ENCODE data around the gene TOR1B. TPM values are rescaled to one million over a fixed set of nuclear protein-coding genes. Genes with fewer than 3 reads are reported as not detected.

TOR1B gene
- total and polyA plus RNA-seq, 2 donors = 15.5 to 17.9 TPM

DNA sequence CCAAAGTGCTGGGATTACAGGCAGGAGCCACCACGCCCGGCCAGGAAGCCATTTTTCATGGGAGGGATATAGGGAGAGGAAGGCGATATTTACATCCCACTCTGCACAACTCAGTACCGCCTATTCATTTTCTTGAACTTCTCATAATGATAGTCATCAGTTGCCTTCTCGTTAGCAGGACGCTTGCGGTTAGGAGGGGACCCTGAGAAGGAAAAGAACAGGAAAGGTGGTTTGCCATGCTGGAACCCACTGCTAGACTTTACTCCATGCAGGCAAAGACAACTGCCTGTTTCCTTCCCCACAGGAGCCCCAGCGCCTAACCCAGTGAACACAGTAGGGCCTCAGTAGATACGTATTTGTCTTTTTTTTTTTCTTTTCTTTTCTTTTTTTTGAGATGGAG, 25.1 kb downstream of the TOR1B start:
- WGBS = 82% methylated on average over 9 of the region's 9 CpGs

GRCh38 chr9:129828969-129829368, 26.0 kb downstream of the TOR1B start:
- Histone ChIP-seq H3K36me3 (ENCODE audit: control insufficient read depth in 2 of 2, insufficient read depth in 2 of 2, low read length in 1 of 2) (peaks cover 49 to 73% of the 10 kb centered on the region in 2 donors), H3K27ac (ENCODE audit: low read depth in 1 of 2, low read length in 1 of 2) (no peak overlapping the region), H3K4me1 (ENCODE audit: control insufficient read depth in 2 of 2, insufficient read depth in 2 of 2, low read length in 2 of 2) (peaks cover 2 to 3% of the 10 kb centered on the region in 2 donors), H3K27me3 (ENCODE audit: control insufficient read depth in 2 of 2, insufficient read depth in 1 of 2, low read length in 1 of 2) (no peaks in the 10 kb centered on the region), H3K4me3 (ENCODE audit: low read length in 2 of 2) (no peak overlapping the region), H3K9me3 (ENCODE audit: control insufficient read depth in 2 of 2, insufficient read depth in 1 of 2, low read length in 1 of 2) (no peaks in the 10 kb centered on the region)
- no peak for DNase-seq (ENCODE audit: low read depth in 6 of 9, low spot score in 9 of 9)
- 99% methylated on average over 10 of the region's 10 CpGs for WGBS

More for the DNA sequence above, 25.1 kb downstream of the TOR1B start:
- H3K4me1 ChIP-seq (ENCODE audit: control insufficient read depth in 2 of 2, insufficient read depth in 2 of 2, low read length in 2 of 2) = peaks cover 2 to 5% of the 10 kb centered on the region in 2 donors
- H3K27me3 ChIP-seq (ENCODE audit: control insufficient read depth in 2 of 2, insufficient read depth in 1 of 2, low read length in 1 of 2) = no peaks in the 10 kb centered on the region
- DNase-seq (ENCODE audit: low read depth in 6 of 9, low spot score in 9 of 9) = no peak
- H3K36me3 ChIP-seq (ENCODE audit: control insufficient read depth in 2 of 2, insufficient read depth in 2 of 2, low read length in 1 of 2) = peaks cover 45 to 66% of the 10 kb centered on the region in 2 donors
- no peak overlapping the region for H3K4me3 ChIP-seq (ENCODE audit: low read length in 2 of 2)
- no peaks in the 10 kb centered on the region for H3K9me3 ChIP-seq (ENCODE audit: control insufficient read depth in 2 of 2, insufficient read depth in 1 of 2, low read length in 1 of 2)
- no peak overlapping the region for H3K27ac ChIP-seq (ENCODE audit: low read depth in 1 of 2, low read length in 1 of 2)

GRCh38 chr9:129832982-129833381, 30.0 kb downstream of the TOR1B start:
- WGBS = 93% methylated on average over 1 of the region's 1 CpG
- Histone ChIP-seq H3K27ac (ENCODE audit: low read depth in 1 of 2, low read length in 1 of 2) (no peak overlapping the region), H3K36me3 (ENCODE audit: control insufficient read depth in 2 of 2, insufficient read depth in 2 of 2, low read length in 1 of 2) (peaks cover 43 to 71% of the 10 kb centered on the region in 2 donors), H3K9me3 (ENCODE audit: control insufficient read depth in 2 of 2, insufficient read depth in 1 of 2, low read length in 1 of 2) (peaks cover 0 to 6% of the 10 kb centered on the region in 2 donors), H3K4me3 (ENCODE audit: low read length in 2 of 2) (no peak overlapping the region), H3K27me3 (ENCODE audit: control insufficient read depth in 2 of 2, insufficient read depth in 1 of 2, low read length in 1 of 2) (no peaks in the 10 kb centered on the region), H3K4me1 (ENCODE audit: control insufficient read depth in 2 of 2, insufficient read depth in 2 of 2, low read length in 2 of 2) (peaks cover 17 to 28% of the 10 kb centered on the region in 2 donors)
- no peak for DNase-seq (ENCODE audit: low read depth in 6 of 9, low spot score in 9 of 9)

- Histone ChIP-seq H3K36me3 (ENCODE audit: control insufficient read depth in 2 of 2, insufficient read depth in 2 of 2, low read length in 1 of 2) (peaks cover 27 to 56% of the 10 kb centered on the region in 2 donors), H3K4me3 (ENCODE audit: low read length in 2 of 2) (peak overlapping the region; percentile 96 to 99), H3K4me1 (ENCODE audit: control insufficient read depth in 2 of 2, insufficient read depth in 2 of 2, low read length in 2 of 2) (peaks cover 29 to 44% of the 10 kb centered on the region in 2 donors), H3K27ac (ENCODE audit: low read depth in 1 of 2, low read length in 1 of 2) (peak overlapping the region; percentile 77 to 81), H3K27me3 (ENCODE audit: control insufficient read depth in 2 of 2, insufficient read depth in 1 of 2, low read length in 1 of 2) (no peaks in the 10 kb centered on the region), H3K9me3 (ENCODE audit: control insufficient read depth in 2 of 2, insufficient read depth in 1 of 2, low read length in 1 of 2) (peaks cover 0 to 6% of the 10 kb centered on the region in 2 donors)
- 3% methylated on average over 32 of the region's 32 CpGs for WGBS
- peak in 2 of 9 donors; percentile 31 to 54 for DNase-seq (ENCODE audit: low read depth in 6 of 9, low spot score in 9 of 9)
Measured at GRCh38 chr9:129834489-129835127, 31.6 kb downstream of the TOR1B start.

DNA sequence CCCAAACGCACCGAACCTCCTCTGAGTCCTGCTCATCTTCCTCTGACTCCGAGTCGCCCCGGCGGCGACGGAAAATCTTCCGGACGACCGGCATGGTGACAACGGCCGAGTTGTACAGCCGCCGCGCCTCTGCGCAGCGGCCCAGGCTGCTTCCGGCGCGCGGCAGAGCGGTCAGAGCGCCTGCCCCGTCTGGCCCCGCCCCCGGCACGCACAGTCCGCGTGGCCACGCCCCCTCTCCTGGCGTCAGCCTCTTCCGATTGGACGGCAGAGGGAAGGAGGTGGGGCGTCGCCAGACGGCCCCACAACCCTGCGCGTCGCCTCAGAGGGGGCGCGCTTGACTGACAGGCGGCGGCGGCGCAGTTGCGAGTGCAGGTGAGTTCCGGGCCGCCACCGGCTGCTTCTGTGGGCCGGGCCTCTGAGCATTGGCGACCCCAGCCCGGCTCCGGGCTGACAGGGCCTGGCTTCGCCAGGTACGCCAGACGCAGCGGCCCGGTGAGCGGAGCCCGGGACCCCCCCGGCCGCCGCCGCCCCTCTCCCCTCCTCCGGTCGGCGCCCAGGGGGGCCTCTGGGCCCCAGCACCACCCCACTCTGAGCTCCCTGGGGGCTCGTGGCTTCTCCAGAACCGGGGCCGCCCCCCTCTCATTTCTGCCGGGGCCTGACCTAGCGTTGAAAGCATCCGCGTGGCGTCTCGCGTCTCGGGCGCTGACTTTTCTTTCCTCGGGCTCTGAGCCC, 32.3 kb downstream of the TOR1B start, which contains the start of the genes C9orf78 and USP20:
TSS of gene C9orf78 (minus strand) at position 148 of the 732 bp plus-strand sequence. CDS start at position 94, 54 bp downstream.
TSS of gene USP20 (plus strand) at position 331 of the 732 bp plus-strand sequence. CDS start 17,098 bp downstream, outside the sequence.
- under 1% methylated on average over 81 of the region's 81 CpGs for WGBS
- Histone ChIP-seq H3K27me3 (ENCODE audit: control insufficient read depth in 2 of 2, insufficient read depth in 1 of 2, low read length in 1 of 2) (no peaks in the 10 kb centered on the region), H3K36me3 (ENCODE audit: control insufficient read depth in 2 of 2, insufficient read depth in 2 of 2, low read length in 1 of 2) (peaks cover 22 to 49% of the 10 kb centered on the region in 2 donors), H3K4me3 (ENCODE audit: low read length in 2 of 2) (peak within 1 kb of the TSS; percentile 96 to 99), H3K4me1 (ENCODE audit: control insufficient read depth in 2 of 2, insufficient read depth in 2 of 2, low read length in 2 of 2) (peaks cover 35 to 51% of the 10 kb centered on the region in 2 donors), H3K9me3 (ENCODE audit: control insufficient read depth in 2 of 2, insufficient read depth in 1 of 2, low read length in 1 of 2) (peaks cover 0 to 10% of the 10 kb centered on the region in 2 donors), H3K27ac (ENCODE audit: low read depth in 1 of 2, low read length in 1 of 2) (peak within 1 kb of the TSS; percentile 83 to 89)
- DNase-seq (ENCODE audit: low read depth in 6 of 9, low spot score in 9 of 9) = peak; percentile 80 to 99 (median 97)

GRCh38 chr9:129835860-129836223, 32.9 kb downstream of the TOR1B start:
- peaks cover 35 to 54% of the 10 kb centered on the region in 2 donors for H3K4me1 ChIP-seq (ENCODE audit: control insufficient read depth in 2 of 2, insufficient read depth in 2 of 2, low read length in 2 of 2)
- no peak for DNase-seq (ENCODE audit: low read depth in 6 of 9, low spot score in 9 of 9)

DNA sequence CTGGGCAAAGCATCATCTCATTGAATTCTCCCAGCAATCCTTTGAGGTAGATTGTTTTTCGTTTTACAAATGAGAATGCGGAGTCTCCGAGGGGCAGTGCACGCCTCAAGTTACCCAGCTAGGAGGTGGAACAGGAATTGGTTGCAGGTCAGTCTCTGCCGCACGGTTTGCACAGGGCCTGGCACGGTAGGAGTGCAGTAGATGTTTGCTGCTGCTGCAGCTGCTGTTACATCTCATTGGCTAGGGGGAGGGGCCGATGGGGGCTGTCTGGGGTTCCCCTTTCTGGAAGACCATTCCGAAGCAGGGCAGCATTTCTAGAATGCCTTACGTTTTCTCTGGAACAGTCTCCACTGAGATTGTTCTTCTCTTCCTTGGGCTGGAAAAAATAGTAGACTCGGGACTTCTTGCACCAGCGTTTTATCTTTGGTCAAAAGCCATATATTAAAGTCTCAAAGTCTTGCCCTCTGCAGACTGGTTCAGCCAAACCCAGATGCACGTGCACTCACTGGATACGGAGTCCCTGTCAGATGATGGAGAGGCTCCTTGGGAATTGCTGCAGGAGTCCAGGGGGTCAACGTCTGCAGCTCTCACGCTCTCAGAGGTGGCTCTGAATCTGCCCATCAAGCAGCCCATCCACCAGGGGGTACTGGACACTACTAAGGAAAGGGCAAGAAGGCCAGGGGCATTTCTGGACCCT, 33.5 kb downstream of the TOR1B start:
- H3K27ac ChIP-seq (ENCODE audit: low read depth in 1 of 2, low read length in 1 of 2) = peak overlapping the region; percentile 67 to 83
- peaks cover 0 to 10% of the 10 kb centered on the region in 2 donors for H3K9me3 ChIP-seq (ENCODE audit: control insufficient read depth in 2 of 2, insufficient read depth in 1 of 2, low read length in 1 of 2)
- 25% methylated on average over 16 of the region's 16 CpGs for WGBS
- H3K4me3 ChIP-seq (ENCODE audit: low read length in 2 of 2) = peak overlapping the region; percentile 73 to 96
- H3K36me3 ChIP-seq (ENCODE audit: control insufficient read depth in 2 of 2, insufficient read depth in 2 of 2, low read length in 1 of 2) = peaks cover 11 to 42% of the 10 kb centered on the region in 2 donors
- DNase-seq (ENCODE audit: low read depth in 6 of 9, low spot score in 9 of 9) = peak in 3 of 9 donors; percentile 31 to 60 (median 36)
- peaks cover 38 to 59% of the 10 kb centered on the region in 2 donors for H3K4me1 ChIP-seq (ENCODE audit: control insufficient read depth in 2 of 2, insufficient read depth in 2 of 2, low read length in 2 of 2)
- H3K27me3 ChIP-seq (ENCODE audit: control insufficient read depth in 2 of 2, insufficient read depth in 1 of 2, low read length in 1 of 2) = no peaks in the 10 kb centered on the region

More at GRCh38 chr9:129835860-129836223, 32.9 kb downstream of the TOR1B start:
- peaks cover 16 to 44% of the 10 kb centered on the region in 2 donors for H3K36me3 ChIP-seq (ENCODE audit: control insufficient read depth in 2 of 2, insufficient read depth in 2 of 2, low read length in 1 of 2)
- H3K4me3 ChIP-seq (ENCODE audit: low read length in 2 of 2) = peak overlapping the region; percentile 73 to 96
- H3K27me3 ChIP-seq (ENCODE audit: control insufficient read depth in 2 of 2, insufficient read depth in 1 of 2, low read length in 1 of 2) = no peaks in the 10 kb centered on the region
- H3K9me3 ChIP-seq (ENCODE audit: control insufficient read depth in 2 of 2, insufficient read depth in 1 of 2, low read length in 1 of 2) = peaks cover 0 to 10% of the 10 kb centered on the region in 2 donors
- under 1% methylated on average over 19 of the region's 19 CpGs for WGBS
- H3K27ac ChIP-seq (ENCODE audit: low read depth in 1 of 2, low read length in 1 of 2) = peak overlapping the region; percentile 83 to 89

DNA sequence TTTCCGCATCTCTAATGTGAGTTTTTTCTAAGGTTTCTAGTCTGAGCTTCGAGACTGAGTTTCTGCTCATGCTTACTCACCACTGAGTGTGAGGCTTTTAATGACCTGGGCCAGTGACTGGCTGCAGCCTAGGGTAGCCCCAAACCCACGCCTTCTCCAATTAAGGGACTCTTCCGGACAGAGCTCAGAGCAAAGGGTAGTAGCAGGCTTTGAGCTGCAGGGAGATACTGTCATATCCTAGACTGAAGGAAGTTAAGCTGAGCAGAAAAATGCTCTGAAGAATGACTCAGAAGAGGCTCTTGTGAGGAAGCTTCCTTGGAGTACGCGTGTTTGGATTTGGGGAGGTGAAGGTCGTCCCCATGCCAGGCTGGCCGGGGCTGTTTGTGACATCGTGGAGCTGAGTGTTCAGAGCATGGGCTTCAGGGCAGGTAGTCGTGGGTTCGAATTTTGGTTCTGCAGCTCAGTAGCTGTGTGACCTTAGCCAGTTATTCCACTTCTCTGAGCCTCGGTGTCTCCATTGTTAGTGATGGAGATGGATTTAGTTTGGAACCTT, 35.8 kb downstream of the TOR1B start:
- H3K9me3 ChIP-seq (ENCODE audit: control insufficient read depth in 2 of 2, insufficient read depth in 1 of 2, low read length in 1 of 2) = peaks cover 0 to 10% of the 10 kb centered on the region in 2 donors
- H3K27ac ChIP-seq (ENCODE audit: low read depth in 1 of 2, low read length in 1 of 2) = peak overlapping the region; percentile 54 to 85
- 95% methylated on average over 12 of the region's 12 CpGs for WGBS
- H3K4me3 ChIP-seq (ENCODE audit: low read length in 2 of 2) = no peak overlapping the region
- DNase-seq (ENCODE audit: low read depth in 6 of 9, low spot score in 9 of 9) = no peak
- H3K4me1 ChIP-seq (ENCODE audit: control insufficient read depth in 2 of 2, insufficient read depth in 2 of 2, low read length in 2 of 2) = peaks cover 36 to 66% of the 10 kb centered on the region in 2 donors
- no peaks in the 10 kb centered on the region for H3K27me3 ChIP-seq (ENCODE audit: control insufficient read depth in 2 of 2, insufficient read depth in 1 of 2, low read length in 1 of 2)
- H3K36me3 ChIP-seq (ENCODE audit: control insufficient read depth in 2 of 2, insufficient read depth in 2 of 2, low read length in 1 of 2) = peaks cover 7 to 35% of the 10 kb centered on the region in 2 donors
